Muscle layer of duodenum (tissue), 2 donors: ENCODE data around the gene SYTL5.

ENCODE experiments used
- H3K27ac ChIP-seq: one replicate; pipeline ENCODE4 v1.7.0; 2013; ENCODE audit warnings: mild to moderate bottlenecking, low read length
- H3K27me3 ChIP-seq: one replicate; pipeline ENCODE4 v1.7.0; 2013; ENCODE audit warnings: low read depth, mild to moderate bottlenecking, control low read depth, low read length
- H3K36me3 ChIP-seq, 2 donors: one replicate each; pipeline ENCODE4 v1.7.0; 2013; ENCODE audit warnings: low read length in 2 of 2, control low read depth in 1 of 2, mild to moderate bottlenecking in 1 of 2; ENCODE audit not compliant: insufficient read depth in 2 of 2, control insufficient read depth in 1 of 2
- H3K4me1 ChIP-seq, 2 donors: one replicate each; pipeline ENCODE4 v1.7.0; 2013; ENCODE audit warnings: low read length in 2 of 2, mild to moderate bottlenecking in 2 of 2, control low read depth in 1 of 2, moderate library complexity in 1 of 2; ENCODE audit not compliant: insufficient read depth in 2 of 2, control insufficient read depth in 1 of 2
- H3K4me3 ChIP-seq, 2 donors: one replicate each; pipeline ENCODE4 v1.7.0; 2013; ENCODE audit warnings: low read length in 2 of 2, low read depth in 1 of 2, mild to moderate bottlenecking in 1 of 2
- H3K9me3 ChIP-seq, 2 donors: one replicate each; pipeline ENCODE4 v1.7.0; 2013; ENCODE audit warnings: low read length in 2 of 2, control low read depth in 1 of 2, mild to moderate bottlenecking in 1 of 2; ENCODE audit not compliant: control insufficient read depth in 1 of 2
- donor health status: healthy.

SYTL5 gene

DNA sequence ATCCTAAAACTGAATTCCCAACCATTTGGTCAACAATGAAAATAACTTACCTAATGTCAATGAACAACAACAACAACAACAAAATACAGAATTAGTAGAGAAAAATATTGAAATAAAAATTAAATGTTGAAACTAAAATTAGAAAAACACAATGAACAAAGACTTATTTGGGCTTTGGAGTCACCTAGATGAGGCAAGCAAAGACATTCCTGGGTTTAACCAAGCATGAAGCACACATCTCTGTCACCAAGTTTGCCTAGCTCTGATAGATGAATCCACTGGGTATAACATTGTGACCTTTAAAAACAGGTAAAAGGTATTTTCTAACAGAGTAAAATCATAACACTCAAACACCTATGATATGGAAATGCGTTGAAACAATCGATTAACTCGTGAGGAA lies 13.2 kb upstream of the SYTL5 start:
- no peaks in the 10 kb centered on the region for H3K4me1 ChIP-seq
- no peaks in the 10 kb centered on the region for H3K9me3 ChIP-seq
- no peaks in the 10 kb centered on the region for H3K27me3 ChIP-seq
- no peak overlapping the region for H3K4me3 ChIP-seq
- H3K27ac ChIP-seq: no peak overlapping the region
- no peaks in the 10 kb centered on the region for H3K36me3 ChIP-seq

DNA sequence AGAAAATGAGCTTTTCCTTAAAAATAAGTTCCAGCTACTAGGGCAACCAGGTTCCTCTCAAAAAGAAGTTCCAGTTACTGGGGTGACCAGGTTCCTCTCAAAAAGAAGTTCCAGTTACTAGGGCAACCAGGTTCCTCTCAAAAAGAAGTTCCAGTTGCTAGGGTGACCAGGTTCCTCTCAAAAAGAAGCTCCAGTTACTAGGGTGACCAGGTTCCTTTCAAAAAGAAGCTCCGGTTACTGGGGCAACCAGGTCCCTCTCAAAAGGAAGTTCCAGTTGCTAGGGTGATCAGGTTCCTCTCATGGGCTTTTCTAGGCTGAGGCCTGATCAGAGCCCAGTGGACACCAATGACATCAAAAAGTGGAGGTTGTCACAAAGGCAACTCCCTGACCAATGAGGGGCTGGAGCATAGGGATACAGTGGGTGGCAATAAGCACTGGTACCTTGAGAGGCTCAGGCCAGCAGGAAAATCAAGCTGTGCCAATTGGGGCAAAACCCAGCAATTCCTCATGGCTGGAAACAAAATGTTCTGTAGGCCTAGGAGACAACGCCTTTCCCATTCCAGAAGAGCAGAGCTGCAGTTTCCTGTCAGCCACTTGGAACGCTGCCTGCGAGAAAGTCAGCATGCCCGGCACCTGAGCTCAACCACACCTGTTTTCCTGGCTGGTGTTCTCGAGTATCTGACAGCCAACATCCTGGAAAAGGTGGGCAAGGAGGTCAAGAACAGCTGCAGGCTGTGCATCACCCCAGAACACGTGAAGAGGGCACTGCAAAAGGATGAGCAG lies 12.3 kb upstream of the SYTL5 start:
- no peak overlapping the region for H3K4me3 ChIP-seq
- H3K36me3 ChIP-seq: no peaks in the 10 kb centered on the region
- H3K27ac ChIP-seq: no peak overlapping the region
- no peaks in the 10 kb centered on the region for H3K4me1 ChIP-seq
- no peaks in the 10 kb centered on the region for H3K9me3 ChIP-seq
- H3K27me3 ChIP-seq: no peaks in the 10 kb centered on the region

DNA sequence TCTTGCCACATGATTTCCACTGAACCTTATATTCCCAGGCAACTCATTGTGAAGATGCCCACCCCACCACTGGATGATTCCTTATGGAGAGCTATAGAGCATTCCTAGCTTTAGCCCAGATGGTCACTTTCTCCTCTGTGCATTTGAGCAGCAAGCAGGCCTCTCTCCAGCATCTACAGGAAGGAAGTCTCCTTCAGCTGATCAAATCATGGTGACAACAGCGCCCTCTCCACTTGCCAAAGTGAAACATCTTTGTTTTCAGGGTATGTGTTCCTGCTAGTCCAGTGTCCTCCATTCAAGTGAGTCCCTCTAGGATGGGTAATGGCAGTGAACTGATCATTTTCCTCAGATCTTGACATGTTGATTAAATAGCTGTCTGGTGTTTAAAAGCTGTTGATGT lies 10.9 kb upstream of the SYTL5 start:
- Histone ChIP-seq H3K36me3 (no peaks in the 10 kb centered on the region), H3K4me1 (no peaks in the 10 kb centered on the region), H3K4me3 (no peak overlapping the region), H3K27me3 (no peaks in the 10 kb centered on the region), H3K9me3 (no peaks in the 10 kb centered on the region), H3K27ac (no peak overlapping the region)

DNA sequence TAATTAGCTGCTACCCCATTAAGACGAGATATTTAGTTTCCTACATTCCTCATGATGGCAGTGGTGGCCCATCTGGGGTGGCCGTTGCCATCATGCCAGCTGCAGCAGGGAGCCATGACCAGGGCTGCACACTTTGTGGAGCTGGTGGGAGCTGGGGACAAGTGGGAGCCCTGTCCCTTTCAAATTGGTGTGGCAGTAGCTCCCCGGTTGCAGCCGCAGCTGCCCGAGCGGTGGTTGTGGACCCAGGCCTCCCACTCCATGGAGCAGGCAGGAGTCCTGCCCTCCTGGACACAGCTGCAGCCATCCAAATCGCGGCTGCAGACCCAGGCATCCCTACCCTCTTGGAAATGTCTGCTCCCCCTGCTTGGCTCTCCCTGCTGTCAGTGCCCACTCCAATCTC lies 9.3 kb upstream of the SYTL5 start:
- H3K4me3 ChIP-seq: no peak overlapping the region
- H3K27ac ChIP-seq: no peak overlapping the region
- H3K27me3 ChIP-seq: no peaks in the 10 kb centered on the region

DNA sequence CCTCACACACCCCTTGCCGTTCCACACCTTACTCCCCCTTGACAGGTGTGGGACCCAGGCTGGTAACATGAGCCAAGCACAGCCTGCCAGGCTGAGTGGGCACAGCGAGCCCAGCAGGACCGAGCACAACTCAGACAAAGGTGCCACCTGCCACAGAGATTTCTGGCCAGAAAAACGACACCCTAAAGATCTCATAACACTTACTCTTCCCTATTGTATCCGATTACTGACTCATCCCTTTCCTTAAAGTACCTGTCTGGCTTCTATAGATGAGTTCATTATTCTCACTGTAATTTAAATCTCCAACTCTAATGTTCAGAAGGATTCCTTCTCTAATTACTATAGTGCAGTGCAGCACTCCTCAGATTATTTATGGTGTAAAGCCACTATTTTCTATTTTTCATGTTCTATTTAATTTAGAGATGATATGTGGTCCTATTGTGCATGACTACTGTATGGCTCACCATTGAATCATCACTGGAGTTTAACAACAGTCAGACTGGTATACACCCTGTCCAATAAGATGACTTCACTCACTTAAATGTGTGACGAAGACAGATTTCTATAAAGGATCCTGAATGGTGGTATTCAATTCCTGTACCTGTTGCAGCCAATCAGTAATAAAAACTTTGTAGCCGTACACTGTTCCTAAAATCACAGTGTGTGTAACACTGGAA lies 7.6 kb upstream of the SYTL5 start:
- no peak overlapping the region for H3K27ac ChIP-seq
- no peak overlapping the region for H3K4me3 ChIP-seq
- no peaks in the 10 kb centered on the region for H3K4me1 ChIP-seq
- H3K36me3 ChIP-seq: no peaks in the 10 kb centered on the region
- no peaks in the 10 kb centered on the region for H3K9me3 ChIP-seq
- H3K27me3 ChIP-seq: no peaks in the 10 kb centered on the region

More for the DNA sequence above, 9.3 kb upstream of the SYTL5 start:
- no peaks in the 10 kb centered on the region for H3K36me3 ChIP-seq
- H3K9me3 ChIP-seq: no peaks in the 10 kb centered on the region
- H3K4me1 ChIP-seq: no peaks in the 10 kb centered on the region

DNA sequence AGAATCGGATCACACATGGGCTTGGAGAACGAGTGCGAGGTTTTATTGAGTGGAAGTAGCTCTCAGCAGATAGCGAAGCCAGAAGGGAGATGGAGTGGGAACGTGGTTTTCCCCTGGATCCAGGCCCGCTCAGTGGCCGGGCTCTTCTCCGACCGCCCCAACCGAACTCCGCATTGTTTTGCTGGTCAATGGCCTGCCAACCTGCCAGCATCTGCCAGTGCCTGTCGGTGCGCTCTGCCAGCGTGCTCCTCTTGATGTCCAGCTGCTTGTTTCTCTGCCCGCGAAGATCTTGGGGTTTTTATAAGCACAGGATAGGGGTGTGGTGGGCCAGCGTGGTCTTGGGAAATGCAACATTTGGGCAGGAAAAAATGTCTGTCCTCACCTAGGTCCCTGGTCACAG lies 5.6 kb upstream of the SYTL5 start:
- Histone ChIP-seq H3K4me1 (no peaks in the 10 kb centered on the region), H3K27ac (no peak overlapping the region), H3K27me3 (no peaks in the 10 kb centered on the region), H3K9me3 (peaks cover 0 to 3% of the 10 kb centered on the region in 2 donors), H3K4me3 (no peak overlapping the region), H3K36me3 (no peaks in the 10 kb centered on the region)

DNA sequence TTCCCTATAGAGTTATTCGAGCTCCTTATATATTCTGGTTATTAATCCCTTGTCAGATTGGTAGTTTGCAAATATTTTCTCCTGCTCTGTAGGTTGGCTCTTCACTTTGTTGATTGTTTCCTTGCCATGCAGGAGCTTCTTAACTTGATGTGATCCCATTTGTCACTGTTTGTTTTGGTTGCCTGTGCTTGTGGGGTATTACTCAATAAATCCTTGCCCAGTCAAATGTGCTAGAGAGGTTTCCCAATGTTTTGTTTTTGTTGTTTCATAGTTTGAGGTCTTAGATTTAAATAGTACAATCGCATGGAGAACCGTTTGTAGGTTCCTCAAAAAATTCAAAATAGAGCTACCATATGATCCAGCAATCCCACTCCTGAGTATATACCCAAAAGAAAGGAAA lies 2.3 kb upstream of the SYTL5 start:
- Histone ChIP-seq H3K27me3 (no peaks in the 10 kb centered on the region), H3K36me3 (no peaks in the 10 kb centered on the region), H3K4me3 (no peak overlapping the region), H3K27ac (no peak overlapping the region), H3K9me3 (peaks cover 0 to 3% of the 10 kb centered on the region in 2 donors), H3K4me1 (no peaks in the 10 kb centered on the region)

DNA sequence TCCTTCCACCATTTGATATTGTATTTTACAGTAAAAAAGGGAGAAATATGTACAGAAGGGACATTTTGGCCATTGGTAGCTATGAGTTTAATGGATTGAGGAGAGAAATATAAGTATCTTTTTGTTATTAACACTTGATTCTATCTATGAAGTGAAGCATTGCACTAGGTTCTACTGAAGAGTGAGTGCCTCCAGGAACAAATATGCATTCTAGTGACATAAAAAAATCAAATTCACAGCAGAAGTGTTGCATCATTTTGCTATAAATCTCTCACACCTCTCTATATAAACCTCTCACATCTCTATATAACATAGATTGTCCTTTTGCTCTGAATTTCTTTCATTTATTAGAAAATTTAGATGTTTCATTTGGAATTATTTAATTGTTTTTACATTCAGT lies 425 bp downstream of the SYTL5 start:
- Histone ChIP-seq H3K27ac (no peak overlapping the region), H3K9me3 (peaks cover 0 to 3% of the 10 kb centered on the region in 2 donors), H3K27me3 (no peaks in the 10 kb centered on the region), H3K4me3 (no peak overlapping the region), H3K36me3 (no peaks in the 10 kb centered on the region), H3K4me1 (no peaks in the 10 kb centered on the region)

DNA sequence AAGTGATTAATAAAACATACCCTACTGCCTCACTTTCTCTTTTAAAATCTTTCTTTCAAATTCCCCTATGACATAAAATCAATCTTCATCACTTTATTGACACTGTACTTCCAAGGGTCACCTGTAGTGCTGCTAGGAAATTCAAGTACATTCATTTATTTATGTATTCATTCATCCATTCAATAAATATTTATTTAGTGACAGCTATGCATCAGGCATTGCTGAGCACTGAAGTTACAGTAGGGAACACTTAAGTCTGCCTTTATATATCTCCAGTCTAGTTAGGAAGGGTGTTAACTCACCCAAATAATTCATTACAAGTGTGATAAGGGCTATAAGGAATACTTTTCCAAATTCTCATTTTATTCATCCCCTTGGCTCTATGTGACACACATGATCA lies 2.3 kb downstream of the SYTL5 start:
- H3K27ac ChIP-seq: no peak overlapping the region
- no peak overlapping the region for H3K4me3 ChIP-seq
- H3K36me3 ChIP-seq: no peaks in the 10 kb centered on the region
- peaks cover 0 to 3% of the 10 kb centered on the region in 2 donors for H3K9me3 ChIP-seq
- no peaks in the 10 kb centered on the region for H3K4me1 ChIP-seq
- no peaks in the 10 kb centered on the region for H3K27me3 ChIP-seq

DNA sequence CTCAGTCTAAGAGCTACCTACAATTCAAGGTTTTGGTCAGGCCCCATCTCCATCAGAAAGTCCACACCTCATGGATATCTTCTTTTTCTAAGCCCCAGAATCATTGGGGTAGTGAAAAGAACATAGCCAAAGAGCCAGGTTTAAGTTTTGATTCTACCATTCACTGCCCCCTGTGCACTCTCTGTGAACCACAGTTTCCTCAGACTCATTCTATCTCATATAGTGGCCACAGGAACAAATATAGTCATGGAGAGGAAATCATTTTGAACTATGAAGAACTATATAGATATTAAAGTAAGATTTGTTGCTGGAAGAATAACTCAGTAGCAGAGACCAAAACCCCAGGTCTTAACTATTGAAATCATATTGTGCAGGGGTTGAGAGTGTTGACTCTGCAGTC lies 3.3 kb downstream of the SYTL5 start:
- H3K36me3 ChIP-seq: no peaks in the 10 kb centered on the region
- H3K27me3 ChIP-seq: no peaks in the 10 kb centered on the region
- H3K9me3 ChIP-seq: peaks cover 0 to 3% of the 10 kb centered on the region in 2 donors
- no peak overlapping the region for H3K27ac ChIP-seq
- no peak overlapping the region for H3K4me3 ChIP-seq
- no peaks in the 10 kb centered on the region for H3K4me1 ChIP-seq

DNA sequence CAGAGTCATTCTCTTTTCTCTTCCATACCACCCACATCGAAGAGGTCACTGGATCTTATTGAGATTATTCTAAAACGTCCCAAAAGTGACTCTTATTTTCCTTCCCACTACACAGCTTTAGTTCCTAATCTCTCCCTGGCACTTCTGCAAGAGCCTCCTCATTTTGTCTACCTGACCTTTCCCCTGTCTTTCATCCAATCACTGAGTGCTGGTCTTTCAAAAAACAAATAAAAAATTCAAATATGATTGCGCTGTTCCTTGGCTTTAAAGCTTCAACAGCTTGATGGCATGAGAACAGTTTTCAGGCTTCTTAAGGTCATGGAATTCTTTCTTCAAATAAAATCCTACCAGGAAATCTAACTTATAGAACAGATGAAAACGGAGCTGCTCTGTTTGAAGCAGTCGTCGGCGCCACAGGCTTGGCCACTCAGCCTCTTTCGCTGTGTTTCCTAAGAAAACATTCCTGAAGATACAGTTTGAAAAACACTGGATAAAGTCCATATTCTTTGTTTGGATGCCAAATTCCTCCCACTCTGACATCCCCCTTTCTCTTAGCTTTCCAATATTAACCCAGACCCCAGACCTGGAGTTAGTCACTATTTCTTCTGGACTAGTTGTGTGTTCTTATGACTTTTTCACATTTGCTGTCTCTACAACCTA lies 12.5 kb downstream of the SYTL5 start:
- H3K27me3 ChIP-seq: no peaks in the 10 kb centered on the region
- H3K27ac ChIP-seq: no peak overlapping the region
- no peak overlapping the region for H3K4me3 ChIP-seq

More for the DNA sequence above, 12.5 kb downstream of the SYTL5 start:
- Histone ChIP-seq H3K4me1 (no peaks in the 10 kb centered on the region), H3K9me3 (no peaks in the 10 kb centered on the region), H3K36me3 (no peaks in the 10 kb centered on the region)
